Spleen (tissue), 11 donors: ENCODE results near the gene GUCY1A2. TPM values are rescaled to one million over a fixed set of nuclear protein-coding genes. Genes with fewer than 3 reads are reported as not detected.

Experiments used
- DNase-seq: peaks from one replicate; pipeline ENCODE4 v3.0.0-alpha.2; 2020
- H3K27ac ChIP-seq, 8 donors: fragments of 200-600 bp; sonication (generic) in 7 of 8; 1 replicate in 4 of 8; 2 replicates in 4 of 8; pipeline versions ENCODE4 v1.5.0 to v1.8.0; 2016 to 2021; ENCODE audit warnings: inconsistent platforms in 4 of 8, mild to moderate bottlenecking in 4 of 8, moderate library complexity in 1 of 8
- H3K27me3 ChIP-seq, 7 donors: fragments of 200-600 bp; sonication (generic) in 6 of 7; replicated peaks in 1 of 7; 1 replicate in 4 of 7; 2 replicates in 3 of 7; pipeline versions ENCODE4 v1.5.0 to v1.8.0; 2016 to 2021; ENCODE audit warnings: inconsistent platforms in 3 of 7, mild to moderate bottlenecking in 1 of 7
- H3K36me3 ChIP-seq, 6 donors: fragments of 200-600 bp; sonication (generic) in 5 of 6; 1 replicate in 4 of 6; 2 replicates in 2 of 6; pipeline versions ENCODE4 v1.5.0 to v1.8.0; 2016 to 2021; ENCODE audit warnings: inconsistent platforms in 2 of 6
- H3K4me1 ChIP-seq, 6 donors: fragments of 200-600 bp; sonication (generic) in 5 of 6; 1 replicate in 3 of 6; 2 replicates in 3 of 6; pipeline versions ENCODE4 v1.5.0 to v1.8.0; 2016 to 2021; ENCODE audit warnings: inconsistent platforms in 3 of 6
- H3K4me3 ChIP-seq, 8 donors: fragments of 200-600 bp; sonication (generic) in 7 of 8; 1 replicate in 4 of 8; 2 replicates in 4 of 8; pipeline versions ENCODE4 v1.5.0 to v1.8.0; 2016 to 2021; ENCODE audit warnings: inconsistent platforms in 4 of 8, mild to moderate bottlenecking in 4 of 8, moderate library complexity in 2 of 8
- H3K9me3 ChIP-seq, 8 donors: fragments of 200-600 bp; sonication (generic) in 7 of 8; 1 replicate in 4 of 8; 2 replicates in 4 of 8; pipeline versions ENCODE4 v1.5.0 to v1.8.0; 2016 to 2021; ENCODE audit warnings: inconsistent platforms in 4 of 8
- POLR2A ChIP-seq, 3 donors: fragments of 450-650 bp; IDR thresholded peaks; one replicate each; pipeline ENCODE4 v1.5.1; 2017; ENCODE audit warnings: antibody characterized with exemption in 3 of 3, mild to moderate bottlenecking in 1 of 3
- POLR2AphosphoS5 ChIP-seq, 3 donors: sonication (generic); formaldehyde crosslinking; IDR thresholded peaks; one replicate each; pipeline ENCODE4 v1.5.1; 2017; ENCODE audit warnings: antibody characterized with exemption in 3 of 3
- WGBS, 5 donors: extraction: QIAGEN DNeasy Blood & Tissue Kit in 3 of 5; methylation state at CpG; one replicate each; pipeline versions ENCODE4 v1.1.5 to v1.1.7; 2013 to 2018; 5-methylcytosine and 5-hydroxymethylcytosine counted together
- intact Hi-C: fragments of 100-400 bp; cut with DNase I; formaldehyde crosslinking; loops from one replicate; pipeline ENCODE4 v1.15.0; 2023; ENCODE audit warnings: low total_unique reads
- polyA plus RNA-seq, 3 donors: library from polyadenylated mRNA; stranded (reverse); fragments of 200-250 nt; gene quantifications; one replicate each; pipeline ENCODE4 v1.2.1, GENCODE V29; 2013
- total RNA-seq, 7 donors: library from RNA; depleted of rRNA in 3 of 7; stranded (reverse); fragments of >200 nt in 3 of 7; fragmentation: NEBNext Ultra II Directional in 4 of 7; extraction: Animal tissue kit (Norgen Biotek cat#: 25700) in 4 of 7; gene quantifications; one replicate each; pipeline versions ENCODE4 v1.1.0 to v1.2.1, GENCODE V29; 2016 to 2021
- TF ChIP-seq, protein P1 (sequence below), 11 experiments: fragments of 200-600 bp in 7 of 11; fragments of 450-650 bp in 4 of 11; sonication (generic) in 4 of 11; IDR thresholded peaks in 8 of 11; conservative IDR thresholded peaks in 3 of 11; 1 replicate in 7 of 11; 2 replicates in 4 of 11; pipeline versions ENCODE4 v1.4.0 to v1.8.0; 2016 to 2021; ENCODE audit warnings: antibody characterized with exemption in 11 of 11, inconsistent platforms in 4 of 11, mild to moderate bottlenecking in 1 of 11
- donor health status: healthy with polysubstance abuse.
- donor health status: DM: no; HTN: no; CAD: no; lungs with moderate emphysema.
- donor health status: DM: no; HTN: no; CAD: no.
- donor health status: Bipolar disorder and iron deficiency.
- donor health status: healthy.
- donor health status: DM: no; HTN: no; CAD: no.
- donor health status: DM: yes; HTN: yes; CAD: no.

GUCY1A2 gene
- total and polyA plus RNA-seq, 10 donors, result 0.32 to 64.0 (median 17.6) TPM

- H3K36me3 ChIP-seq, result no peaks in the 10 kb centered on the region
- TF ChIP-seq, protein P1, sequence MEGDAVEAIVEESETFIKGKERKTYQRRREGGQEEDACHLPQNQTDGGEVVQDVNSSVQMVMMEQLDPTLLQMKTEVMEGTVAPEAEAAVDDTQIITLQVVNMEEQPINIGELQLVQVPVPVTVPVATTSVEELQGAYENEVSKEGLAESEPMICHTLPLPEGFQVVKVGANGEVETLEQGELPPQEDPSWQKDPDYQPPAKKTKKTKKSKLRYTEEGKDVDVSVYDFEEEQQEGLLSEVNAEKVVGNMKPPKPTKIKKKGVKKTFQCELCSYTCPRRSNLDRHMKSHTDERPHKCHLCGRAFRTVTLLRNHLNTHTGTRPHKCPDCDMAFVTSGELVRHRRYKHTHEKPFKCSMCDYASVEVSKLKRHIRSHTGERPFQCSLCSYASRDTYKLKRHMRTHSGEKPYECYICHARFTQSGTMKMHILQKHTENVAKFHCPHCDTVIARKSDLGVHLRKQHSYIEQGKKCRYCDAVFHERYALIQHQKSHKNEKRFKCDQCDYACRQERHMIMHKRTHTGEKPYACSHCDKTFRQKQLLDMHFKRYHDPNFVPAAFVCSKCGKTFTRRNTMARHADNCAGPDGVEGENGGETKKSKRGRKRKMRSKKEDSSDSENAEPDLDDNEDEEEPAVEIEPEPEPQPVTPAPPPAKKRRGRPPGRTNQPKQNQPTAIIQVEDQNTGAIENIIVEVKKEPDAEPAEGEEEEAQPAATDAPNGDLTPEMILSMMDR (IDR thresholded peaks at IDR 0.05 in 8 of 11, conservative IDR thresholded peaks at IDR 0.05 in 3 of 11), result no peak
- no peaks in the 10 kb centered on the region for H3K4me1 ChIP-seq
- no peak overlapping the region for H3K27ac ChIP-seq
- H3K9me3 ChIP-seq, result peaks cover 0 to 7% (median 0%) of the 10 kb centered on the region in 8 donors
- no peak overlapping the region for H3K4me3 ChIP-seq
- DNase-seq, result no peak
- intact Hi-C loops, result no loop called here
- no peaks in the 10 kb centered on the region for H3K27me3 ChIP-seq
- 85 to 94% (median 90%) methylated on average over 3 of the region's 3 CpGs for WGBS, 5 donors
Measured at GRCh38 chr11:106632283-106632682, 386.0 kb downstream of the GUCY1A2 start.

GRCh38 chr11:106627694-106628093 is 390.6 kb downstream of the GUCY1A2 start:
- DNase-seq, result no peak
- peaks cover 0 to 10% (median 0%) of the 10 kb centered on the region in 8 donors for H3K9me3 ChIP-seq
- intact Hi-C loops, result no loop called here
- no peaks in the 10 kb centered on the region for H3K36me3 ChIP-seq
- TF ChIP-seq, protein P1 (IDR thresholded peaks at IDR 0.05 in 8 of 11, conservative IDR thresholded peaks at IDR 0.05 in 3 of 11), result no peak
- TF ChIP-seq POLR2A (IDR thresholded peaks at IDR 0.05), result no peak
- no peak for TF ChIP-seq POLR2AphosphoS5 (IDR thresholded peaks at IDR 0.05)
- no peak overlapping the region for H3K27ac ChIP-seq
- H3K27me3 ChIP-seq, result no peaks in the 10 kb centered on the region
- H3K4me3 ChIP-seq, result no peak overlapping the region
- no peaks in the 10 kb centered on the region for H3K4me1 ChIP-seq
- 87 to 96% (median 88%) methylated on average over 6 of the region's 6 CpGs for WGBS, 5 donors

DNA sequence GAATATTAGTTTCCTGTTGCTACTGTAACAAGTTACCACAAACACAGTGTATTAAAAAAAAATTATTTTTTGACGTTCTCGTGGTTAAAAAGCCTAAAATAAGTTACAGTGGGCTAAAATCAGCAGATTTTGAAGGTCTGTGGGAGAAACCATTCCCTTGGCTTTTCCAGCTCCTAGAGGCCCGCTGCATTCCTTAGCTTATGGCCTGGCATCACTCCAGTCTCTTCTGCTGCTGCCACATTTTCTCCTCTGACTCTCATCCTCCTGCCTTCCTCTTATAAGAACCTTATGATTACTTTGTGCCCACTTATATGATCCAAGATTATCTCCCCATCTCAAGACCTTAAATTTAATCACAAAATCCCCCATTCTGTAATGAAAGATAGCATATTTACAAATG is 392.7 kb downstream of the GUCY1A2 start:
- H3K9me3 ChIP-seq, result peaks cover 0 to 6% (median 0%) of the 10 kb centered on the region in 8 donors
- 47 to 71% (median 53%) methylated on average over 3 of the region's 3 CpGs for WGBS, 5 donors
- H3K36me3 ChIP-seq, result no peaks in the 10 kb centered on the region
- TF ChIP-seq POLR2AphosphoS5 (IDR thresholded peaks at IDR 0.05), result no peak
- TF ChIP-seq, protein P1 (IDR thresholded peaks at IDR 0.05 in 8 of 11, conservative IDR thresholded peaks at IDR 0.05 in 3 of 11), result no peak
- TF ChIP-seq POLR2A (IDR thresholded peaks at IDR 0.05), result no peak
- H3K4me1 ChIP-seq, result no peaks in the 10 kb centered on the region
- H3K27ac ChIP-seq, result no peak overlapping the region
- intact Hi-C loops, result no loop called here
- H3K4me3 ChIP-seq, result no peak overlapping the region
- H3K27me3 ChIP-seq, result no peaks in the 10 kb centered on the region
- DNase-seq, result no peak

DNA sequence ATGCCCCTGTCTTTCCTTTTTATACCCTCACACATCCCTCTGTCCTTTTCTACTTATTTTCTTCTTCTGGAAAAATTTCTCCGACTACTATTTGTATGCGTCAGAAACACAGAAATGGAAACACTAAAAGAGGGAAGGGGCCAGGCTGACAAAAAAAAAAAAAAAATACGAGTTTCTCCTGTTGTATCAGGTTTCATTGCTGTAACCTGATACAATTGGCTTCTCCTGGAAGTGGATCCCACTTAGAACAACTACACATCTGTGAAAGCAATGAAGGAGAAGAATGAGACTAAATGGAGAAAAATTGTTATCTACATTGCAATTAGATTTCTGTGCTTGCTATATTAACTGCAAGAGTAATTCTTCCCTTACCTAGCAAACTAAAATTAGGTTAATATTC is 393.9 kb downstream of the GUCY1A2 start:
- no peaks in the 10 kb centered on the region for H3K4me1 ChIP-seq
- no peak overlapping the region for H3K4me3 ChIP-seq
- peaks cover 0 to 6% (median 0%) of the 10 kb centered on the region in 8 donors for H3K9me3 ChIP-seq
- 70 to 72% (median 71%) methylated on average over 3 of the region's 3 CpGs for WGBS, 5 donors
- intact Hi-C loops, result no loop called here
- no peaks in the 10 kb centered on the region for H3K36me3 ChIP-seq
- no peaks in the 10 kb centered on the region for H3K27me3 ChIP-seq
- no peak overlapping the region for H3K27ac ChIP-seq
- no peak for DNase-seq
- TF ChIP-seq POLR2AphosphoS5 (IDR thresholded peaks at IDR 0.05), result no peak
- TF ChIP-seq, protein P1 (IDR thresholded peaks at IDR 0.05 in 8 of 11, conservative IDR thresholded peaks at IDR 0.05 in 3 of 11), result no peak
- no peak for TF ChIP-seq POLR2A (IDR thresholded peaks at IDR 0.05)
